ENCODE results near the gene VPS35L. TPM values are rescaled to one million over a fixed set of nuclear protein-coding genes. Genes with fewer than 3 reads are reported as not detected.

VPS35L gene, protein sequence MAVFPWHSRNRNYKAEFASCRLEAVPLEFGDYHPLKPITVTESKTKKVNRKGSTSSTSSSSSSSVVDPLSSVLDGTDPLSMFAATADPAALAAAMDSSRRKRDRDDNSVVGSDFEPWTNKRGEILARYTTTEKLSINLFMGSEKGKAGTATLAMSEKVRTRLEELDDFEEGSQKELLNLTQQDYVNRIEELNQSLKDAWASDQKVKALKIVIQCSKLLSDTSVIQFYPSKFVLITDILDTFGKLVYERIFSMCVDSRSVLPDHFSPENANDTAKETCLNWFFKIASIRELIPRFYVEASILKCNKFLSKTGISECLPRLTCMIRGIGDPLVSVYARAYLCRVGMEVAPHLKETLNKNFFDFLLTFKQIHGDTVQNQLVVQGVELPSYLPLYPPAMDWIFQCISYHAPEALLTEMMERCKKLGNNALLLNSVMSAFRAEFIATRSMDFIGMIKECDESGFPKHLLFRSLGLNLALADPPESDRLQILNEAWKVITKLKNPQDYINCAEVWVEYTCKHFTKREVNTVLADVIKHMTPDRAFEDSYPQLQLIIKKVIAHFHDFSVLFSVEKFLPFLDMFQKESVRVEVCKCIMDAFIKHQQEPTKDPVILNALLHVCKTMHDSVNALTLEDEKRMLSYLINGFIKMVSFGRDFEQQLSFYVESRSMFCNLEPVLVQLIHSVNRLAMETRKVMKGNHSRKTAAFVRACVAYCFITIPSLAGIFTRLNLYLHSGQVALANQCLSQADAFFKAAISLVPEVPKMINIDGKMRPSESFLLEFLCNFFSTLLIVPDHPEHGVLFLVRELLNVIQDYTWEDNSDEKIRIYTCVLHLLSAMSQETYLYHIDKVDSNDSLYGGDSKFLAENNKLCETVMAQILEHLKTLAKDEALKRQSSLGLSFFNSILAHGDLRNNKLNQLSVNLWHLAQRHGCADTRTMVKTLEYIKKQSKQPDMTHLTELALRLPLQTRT
- total RNA-seq = 51.9 TPM
- long read RNA-seq, transcript VPS35L-203 (31 exons, 3,855 nt) = major isoform, 54 of 81 reads
- long read RNA-seq, partial matches to known transcripts = 12 of 81 reads
- long read RNA-seq, other reads (novel, unspliced or antisense) = 12 of 81 reads

GRCh38 chr16:19555186-19555937 lies at the start of gene VPS35L:
Gene VPS35L (plus strand): TSS chr16:19555703. CDS start chr16:19555730, 27 bp downstream.
- Histone ChIP-seq H3K27ac (peak within 1 kb of the TSS; percentile 89), H3K27me3 (no peaks in the 10 kb centered on the region), H3K4me3 (peak within 1 kb of the TSS; percentile 84), H3K36me3 (peaks cover 9% of the 10 kb centered on the region), H3K9me3 (no peaks in the 10 kb centered on the region), H3K4me1 (peaks cover 16% of the 10 kb centered on the region)
- ATAC-seq (peak; percentile 99), DNase-seq (peak; percentile 99)
- intact Hi-C loops (cut with DNase I) = no loop called here
- TF ChIP-seq CTCF (IDR thresholded peaks at IDR 0.05) = peak; percentile 72

GRCh38 chr16:19506965-19507364 lies 48.5 kb upstream of the VPS35L start:
- intact Hi-C loops (cut with DNase I) = no loop called here
- no peak for TF ChIP-seq CTCF (IDR thresholded peaks at IDR 0.05)

GRCh38 chr16:19507867-19508266 lies 47.6 kb upstream of the VPS35L start:
- intact Hi-C loops (cut with DNase I) = no loop called here
- H3K27me3 ChIP-seq = no peaks in the 10 kb centered on the region
- TF ChIP-seq CTCF (IDR thresholded peaks at IDR 0.05) = no peak
- DNase-seq (no peak), ATAC-seq (peak; percentile 32)
- no peaks in the 10 kb centered on the region for H3K9me3 ChIP-seq
- H3K36me3 ChIP-seq = peaks cover 82% of the 10 kb centered on the region
- H3K4me3 ChIP-seq = no peak overlapping the region
- no peak overlapping the region for H3K27ac ChIP-seq
- no peaks in the 10 kb centered on the region for H3K4me1 ChIP-seq

More at GRCh38 chr16:19506965-19507364, 48.5 kb upstream of the VPS35L start:
- Histone ChIP-seq H3K9me3 (no peaks in the 10 kb centered on the region), H3K27me3 (no peaks in the 10 kb centered on the region), H3K36me3 (peaks cover 91% of the 10 kb centered on the region), H3K4me3 (no peak overlapping the region), H3K27ac (no peak overlapping the region), H3K4me1 (no peaks in the 10 kb centered on the region)
- DNase-seq (no peak), ATAC-seq (no peak)

GRCh38 chr16:19512297-19512696 lies 43.2 kb upstream of the VPS35L start:
- no peak for DNase-seq
- Histone ChIP-seq H3K27me3 (no peaks in the 10 kb centered on the region), H3K9me3 (no peaks in the 10 kb centered on the region), H3K36me3 (peaks cover 63% of the 10 kb centered on the region), H3K4me3 (no peak overlapping the region), H3K27ac (no peak overlapping the region), H3K4me1 (peaks cover 24% of the 10 kb centered on the region)
- TF ChIP-seq CTCF (IDR thresholded peaks at IDR 0.05) = no peak
- no peak for ATAC-seq
- intact Hi-C loops (cut with DNase I) = no loop called here

Measured in upper lobe of right lung (tissue), 1 donor.